ENCODE results near the gene MAN1A1.

DNA sequence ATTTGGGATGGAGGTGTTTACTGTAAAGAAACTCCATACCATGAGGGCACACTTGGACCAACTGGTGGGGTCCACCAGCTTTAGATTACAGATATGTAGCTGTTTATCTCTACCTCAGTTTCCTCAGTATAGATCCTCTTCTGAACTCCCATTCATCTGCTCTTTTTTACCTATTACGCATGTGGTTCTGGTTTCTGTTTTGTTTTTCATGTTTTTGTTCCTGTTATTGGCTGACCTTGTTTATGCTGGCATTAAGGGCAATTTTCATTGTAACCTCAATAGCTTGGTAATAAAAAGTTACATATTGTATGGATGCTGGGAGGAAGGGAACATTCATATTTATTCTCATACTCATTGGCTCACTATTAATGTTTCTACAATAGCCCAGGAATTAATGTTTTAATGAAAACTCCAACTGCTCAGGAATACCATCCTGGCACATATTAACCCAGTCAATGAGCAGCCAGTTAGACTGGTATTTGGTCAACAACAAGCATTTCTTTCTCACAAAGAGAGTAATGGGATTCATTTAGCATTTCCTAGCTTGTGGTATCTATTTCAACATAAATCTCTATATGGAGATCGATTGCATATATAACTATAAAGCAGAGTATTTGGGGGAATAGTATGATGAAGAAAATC, 187.3 kb downstream of the MAN1A1 start:
- TF ChIP-seq CTCF (IDR thresholded peaks at IDR 0.05; ENCODE audit: insufficient read depth, low read length) (no peak), GABPA (IDR thresholded peaks at IDR 0.05; ENCODE audit: low read depth) (no peak), POLR2AphosphoS5 (IDR thresholded peaks at IDR 0.05; ENCODE audit: low read depth) (no peak), REST (IDR thresholded peaks at IDR 0.05; ENCODE audit: insufficient replicate concordance, low read depth) (no peak), SPI1 (IDR thresholded peaks at IDR 0.05; ENCODE audit: borderline replicate concordance, low read depth) (no peak)

Measured in HL-60 (cell line).